Measurements from ENCODE around the gene CREB1. TPM values are rescaled to one million over a fixed set of nuclear protein-coding genes. Genes with fewer than 3 reads are reported as not detected.

The CREB1 gene
- total RNA-seq, result 27.8 and 47.2 TPM in 2 replicates

GRCh38 chr2:207529330-207530159 is at the start of gene CREB1:
CREB1 (plus strand) TSS chr2:207529962; CDS start chr2:207555636, 25,674 bp downstream.

GRCh38 chr2:207625014-207625907 is 95.5 kb downstream of the CREB1 start, which contains the start of gene METTL21A:
METTL21A (minus strand) TSS chr2:207625394; CDS start chr2:207624375, 1,019 bp downstream.

Other genes with a start within 250 kb of the CREB1 start
- 5.9 and 9.9 TPM in 2 replicates for gene METTL21A, start 95.4 kb downstream of the CREB1 start, total RNA-seq
- gene CCNYL1, start 181.7 kb downstream of the CREB1 start, total RNA-seq, result 11.6 and 13.1 TPM in 2 replicates
- 1.0 and 2.6 TPM in 2 replicates for gene FZD5, start 239.9 kb downstream of the CREB1 start, total RNA-seq

Measured in placental pericyte (primary cell).